Mucosa of descending colon (tissue), 3 donors: ENCODE data around the gene TP53BP2. TPM values are rescaled to one million over a fixed set of nuclear protein-coding genes. Genes with fewer than 3 reads are reported as not detected.

ENCODE experiments used
- ATAC-seq: fragments of 200-7000 bp; cut with Tn5 transposase; one replicate; pipeline ENCODE4 v1.9.1; 2020; ENCODE audit warnings: mild to moderate bottlenecking, moderate library complexity
- DNase-seq, 3 donors: peaks; one replicate each; pipeline ENCODE4 v3.0.0-alpha.2; 2020
- H3K36me3 ChIP-seq: fragments of 200-600 bp; one replicate; pipeline ENCODE4 v1.8.0; 2021; ENCODE audit warnings: low read depth, mild to moderate bottlenecking
- H3K4me1 ChIP-seq: fragments of 200-600 bp; one replicate; pipeline ENCODE4 v1.8.0; 2021; ENCODE audit warnings: low read depth, mild to moderate bottlenecking
- H3K4me3 ChIP-seq: fragments of 200-600 bp; one replicate; pipeline ENCODE4 v1.8.0; 2021; ENCODE audit warnings: mild to moderate bottlenecking
- H3K9me3 ChIP-seq: fragments of 200-600 bp; one replicate; pipeline ENCODE4 v1.8.0; 2021; ENCODE audit warnings: mild to moderate bottlenecking
- CTCF ChIP-seq: fragments of 200-600 bp; IDR thresholded peaks from one replicate; pipeline ENCODE4 v1.8.0; 2022; ENCODE audit warnings: antibody characterized with exemption, mild to moderate bottlenecking
- intact Hi-C, 2 donors: fragments of 100-400 bp; cut with DNase I in 1 of 2; cut with micrococcal nuclease in 1 of 2; formaldehyde crosslinking; loops; one replicate each; pipeline versions ENCODE4 v1.11.0 to v1.11.1; 2022; cut with DNase I, micrococcal nuclease
- total RNA-seq, 3 donors: library from RNA; stranded (reverse); fragmentation: NEBNext Ultra II Directional in 2 of 3; extraction: Animal tissue kit (Norgen Biotek cat#: 25700) in 2 of 3; gene quantifications; one replicate each; pipeline versions ENCODE4 v1.2.1 to v1.2.4, GENCODE V29; 2021 to 2023
- donor health status: DM: no; HTN: no; CAD: no; lungs with moderate emphysema.
- donor health status: DM: no; HTN: no; CAD: no.
- donor health status: DM: no; HTN: yes; CAD: no.

The TP53BP2 gene
- total RNA-seq, 3 donors from 2014 or later = 30.6 to 34.5 (median 32.5) TPM

GRCh38 chr1:223752721-223753515 lies 92.8 kb downstream of the TP53BP2 start:
- H3K4me3 ChIP-seq = no peak overlapping the region
- no peak for TF ChIP-seq CTCF
- intact Hi-C loops = loop anchor here in 1 of 2 donors (10.0 kb wide), 1 partner anchor 48 kb away; no protein-coding TSS in a partner anchor
- no peak for ATAC-seq
- no peaks in the 10 kb centered on the region for H3K9me3 ChIP-seq
- DNase-seq = no peak
- H3K4me1 ChIP-seq = peaks cover 8% of the 10 kb centered on the region
- H3K36me3 ChIP-seq = peaks cover 2% of the 10 kb centered on the region

GRCh38 chr1:223751696-223752095 lies 94.1 kb downstream of the TP53BP2 start:
- intact Hi-C loops = loop anchor here in 1 of 2 donors (10.0 kb wide), 1 partner anchor 47 kb away; no protein-coding TSS in a partner anchor
- no peaks in the 10 kb centered on the region for H3K9me3 ChIP-seq
- DNase-seq (no peak), ATAC-seq (no peak)
- H3K4me3 ChIP-seq = no peak overlapping the region
- no peak for TF ChIP-seq CTCF
- peaks cover 13% of the 10 kb centered on the region for H3K4me1 ChIP-seq
- H3K36me3 ChIP-seq = peaks cover 2% of the 10 kb centered on the region

GRCh38 chr1:223750730-223751570 lies 94.8 kb downstream of the TP53BP2 start:
- Histone ChIP-seq H3K36me3 (peaks cover 2% of the 10 kb centered on the region), H3K4me3 (no peak overlapping the region), H3K4me1 (peaks cover 13% of the 10 kb centered on the region), H3K9me3 (no peaks in the 10 kb centered on the region)
- TF ChIP-seq CTCF = no peak
- ATAC-seq (no peak), DNase-seq (no peak)
- intact Hi-C loops = loop anchor here in 1 of 2 donors (10.0 kb wide), 1 partner anchor 46 kb away; no protein-coding TSS in a partner anchor

- TF ChIP-seq CTCF = peak; percentile 82
- H3K4me1 ChIP-seq = peaks cover 13% of the 10 kb centered on the region
- DNase-seq = peak; percentile 74 to 80 (median 79)
- H3K9me3 ChIP-seq = no peaks in the 10 kb centered on the region
- ATAC-seq = peak; percentile 88
- no peak overlapping the region for H3K4me3 ChIP-seq
- intact Hi-C loops = loop anchor here in 1 of 2 donors (5.0 kb wide), 1 partner anchor 52 kb away; no protein-coding TSS in a partner anchor
- H3K36me3 ChIP-seq = no peaks in the 10 kb centered on the region
Observed at GRCh38 chr1:223748773-223749733, 96.7 kb downstream of the TP53BP2 start.

- TF ChIP-seq CTCF = no peak
- H3K4me1 ChIP-seq = peaks cover 13% of the 10 kb centered on the region
- no peak overlapping the region for H3K4me3 ChIP-seq
- intact Hi-C loops = loop anchor here in 1 of 2 donors (5.0 kb wide), 1 partner anchor 51 kb away; no protein-coding TSS in a partner anchor
- no peaks in the 10 kb centered on the region for H3K36me3 ChIP-seq
- no peak for DNase-seq
- ATAC-seq = peak; percentile 78
- H3K9me3 ChIP-seq = no peaks in the 10 kb centered on the region
Observed at GRCh38 chr1:223748405-223748772, 97.4 kb downstream of the TP53BP2 start.
